Neutrophil (primary cell): ENCODE results near the gene KTN1.

ENCODE experiments used
- H3K27ac ChIP-seq: fragments of 200-600 bp; sonication (generic); 2 replicates; pipeline ENCODE4 v1.5.1; 2016; ENCODE audit warnings: mild to moderate bottlenecking, moderate library complexity
- H3K27me3 ChIP-seq: fragments of 200-600 bp; sonication (generic); 2 replicates; pipeline ENCODE4 v1.6.0; 2016; ENCODE audit warnings: mild to moderate bottlenecking
- H3K36me3 ChIP-seq: fragments of 200-600 bp; sonication (generic); 2 replicates; pipeline ENCODE4 v1.5.1; 2017
- H3K4me1 ChIP-seq, 2 experiments: fragments of 200-600 bp in 1 of 2; sonication (generic) in 1 of 2; 1 replicate in 1 of 2; 2 replicates in 1 of 2; pipeline versions ENCODE4 v1.5.1 to v1.6.1; 2013 to 2016; ENCODE audit warnings: low read depth in 1 of 2, low read length in 1 of 2, mild to moderate bottlenecking in 1 of 2, moderate library complexity in 1 of 2; ENCODE audit not compliant: control insufficient read depth in 1 of 2, insufficient read depth in 1 of 2
- H3K4me3 ChIP-seq, 2 experiments: fragments of 200-600 bp in 1 of 2; sonication (generic) in 1 of 2; 1 replicate in 1 of 2; 2 replicates in 1 of 2; pipeline ENCODE4 v1.5.1; 2013 to 2016; ENCODE audit warnings: low read depth in 1 of 2, low read length in 1 of 2, mild to moderate bottlenecking in 1 of 2, moderate library complexity in 1 of 2
- H3K9me3 ChIP-seq: fragments of 200-600 bp; sonication (generic); 2 replicates; pipeline ENCODE4 v1.5.1; 2016
- TF ChIP-seq, protein P1 (sequence below): fragments of 200-600 bp; sonication (generic); IDR thresholded peaks from 2 replicates; pipeline ENCODE4 v1.5.1; 2016; ENCODE audit warnings: antibody characterized with exemption

The KTN1 gene

DNA sequence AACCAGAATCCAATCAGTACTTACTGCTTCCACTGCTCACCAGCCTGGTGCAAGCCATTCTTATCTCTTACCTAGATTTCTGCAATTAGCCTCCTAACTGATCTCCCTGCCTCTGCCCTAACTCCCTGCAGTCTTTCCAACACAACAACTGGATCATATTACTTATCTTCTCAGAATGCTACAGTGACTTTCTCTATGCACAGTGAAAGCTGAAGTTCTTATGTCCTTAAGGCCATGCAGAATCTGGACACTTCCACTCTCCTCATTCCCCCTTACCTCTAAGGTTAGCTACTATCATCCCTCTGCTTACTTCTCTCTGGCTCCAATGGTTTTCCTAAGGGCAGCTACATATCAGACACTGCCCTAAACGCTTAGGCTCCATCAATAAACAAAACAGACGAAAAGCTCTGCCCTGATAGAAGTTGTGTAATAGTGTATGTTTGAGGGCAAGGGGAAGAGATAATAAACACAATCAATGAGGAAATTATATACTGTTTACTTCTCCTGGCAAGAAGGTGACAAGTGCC, 4.0 kb downstream of the KTN1 start:
- no peak overlapping the region for H3K27ac ChIP-seq
- no peak overlapping the region for H3K4me3 ChIP-seq
- TF ChIP-seq, protein P1, sequence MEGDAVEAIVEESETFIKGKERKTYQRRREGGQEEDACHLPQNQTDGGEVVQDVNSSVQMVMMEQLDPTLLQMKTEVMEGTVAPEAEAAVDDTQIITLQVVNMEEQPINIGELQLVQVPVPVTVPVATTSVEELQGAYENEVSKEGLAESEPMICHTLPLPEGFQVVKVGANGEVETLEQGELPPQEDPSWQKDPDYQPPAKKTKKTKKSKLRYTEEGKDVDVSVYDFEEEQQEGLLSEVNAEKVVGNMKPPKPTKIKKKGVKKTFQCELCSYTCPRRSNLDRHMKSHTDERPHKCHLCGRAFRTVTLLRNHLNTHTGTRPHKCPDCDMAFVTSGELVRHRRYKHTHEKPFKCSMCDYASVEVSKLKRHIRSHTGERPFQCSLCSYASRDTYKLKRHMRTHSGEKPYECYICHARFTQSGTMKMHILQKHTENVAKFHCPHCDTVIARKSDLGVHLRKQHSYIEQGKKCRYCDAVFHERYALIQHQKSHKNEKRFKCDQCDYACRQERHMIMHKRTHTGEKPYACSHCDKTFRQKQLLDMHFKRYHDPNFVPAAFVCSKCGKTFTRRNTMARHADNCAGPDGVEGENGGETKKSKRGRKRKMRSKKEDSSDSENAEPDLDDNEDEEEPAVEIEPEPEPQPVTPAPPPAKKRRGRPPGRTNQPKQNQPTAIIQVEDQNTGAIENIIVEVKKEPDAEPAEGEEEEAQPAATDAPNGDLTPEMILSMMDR: no peak
- no peaks in the 10 kb centered on the region for H3K27me3 ChIP-seq
- no peaks in the 10 kb centered on the region for H3K9me3 ChIP-seq
- H3K36me3 ChIP-seq: no peaks in the 10 kb centered on the region
- peaks cover 19 to 24% of the 10 kb centered on the region in 2 experiments for H3K4me1 ChIP-seq

DNA sequence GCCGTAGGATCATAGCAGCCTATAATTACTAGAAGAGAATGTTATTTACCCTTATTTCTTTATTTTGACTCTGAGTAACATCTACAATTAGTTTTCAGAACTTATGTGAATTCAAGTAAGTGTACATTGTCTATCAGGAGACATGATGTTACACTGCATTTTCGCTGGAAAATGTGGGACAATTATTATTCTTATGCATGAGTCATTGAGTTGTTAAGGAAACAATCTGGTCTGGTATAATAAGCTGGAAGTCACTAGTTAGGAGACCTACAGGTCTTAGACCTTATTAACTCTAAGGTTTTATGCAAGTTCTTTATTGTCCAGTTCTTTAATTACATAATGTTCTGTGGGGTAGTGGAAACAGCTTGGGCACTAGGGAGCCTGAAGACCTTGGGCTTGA, 5.8 kb downstream of the KTN1 start:
- H3K4me1 ChIP-seq: peaks cover 11 to 14% of the 10 kb centered on the region in 2 experiments
- no peak overlapping the region for H3K4me3 ChIP-seq
- H3K36me3 ChIP-seq: no peaks in the 10 kb centered on the region
- no peaks in the 10 kb centered on the region for H3K9me3 ChIP-seq
- TF ChIP-seq, protein P1: no peak
- no peaks in the 10 kb centered on the region for H3K27me3 ChIP-seq
- no peak overlapping the region for H3K27ac ChIP-seq

DNA sequence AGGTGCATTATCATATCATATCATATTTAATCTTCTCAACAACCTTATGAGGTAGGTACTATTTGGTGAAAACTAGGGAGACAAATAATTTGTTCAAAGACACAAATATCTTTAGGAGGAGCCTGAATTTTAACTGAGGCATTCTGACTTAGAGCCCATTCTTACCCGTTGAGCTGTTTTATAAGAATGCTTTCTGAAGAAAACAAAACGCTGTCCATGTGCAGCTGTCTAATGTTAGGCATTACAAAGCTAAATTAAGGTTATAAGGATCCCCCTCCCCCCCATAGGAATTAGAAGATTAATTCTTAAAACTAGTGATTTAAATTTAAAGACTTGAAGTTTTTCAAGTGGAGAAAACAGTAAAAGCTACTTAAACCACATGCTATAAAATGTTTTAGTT, 6.4 kb downstream of the KTN1 start:
- Histone ChIP-seq H3K36me3 (no peaks in the 10 kb centered on the region), H3K9me3 (no peaks in the 10 kb centered on the region), H3K4me1 (peaks cover 5 to 9% of the 10 kb centered on the region in 2 experiments), H3K27me3 (no peaks in the 10 kb centered on the region), H3K27ac (no peak overlapping the region), H3K4me3 (no peak overlapping the region)
- TF ChIP-seq, protein P1: no peak

DNA sequence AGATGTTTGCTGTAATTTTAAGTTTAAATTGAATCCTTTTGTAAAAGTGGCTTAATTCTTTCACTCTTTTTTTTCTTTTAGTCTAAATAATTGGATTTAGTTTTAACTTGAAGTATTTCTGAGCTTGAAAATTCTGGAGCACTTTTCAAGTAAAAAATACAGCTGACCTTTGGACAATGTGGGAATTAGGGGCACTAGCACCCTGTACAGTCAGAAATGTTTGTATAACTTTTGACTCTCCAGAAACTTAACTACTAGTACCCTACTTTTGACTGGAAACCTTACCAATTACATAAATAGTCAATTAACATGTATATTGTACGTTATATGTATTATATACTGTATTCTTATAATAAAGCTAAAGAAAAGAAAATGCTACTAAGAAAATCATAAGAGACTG, 7.8 kb downstream of the KTN1 start:
- H3K4me3 ChIP-seq: no peak overlapping the region
- H3K36me3 ChIP-seq: no peaks in the 10 kb centered on the region
- no peak overlapping the region for H3K27ac ChIP-seq
- peaks cover 0 to 3% of the 10 kb centered on the region in 2 experiments for H3K4me1 ChIP-seq
- H3K27me3 ChIP-seq: no peaks in the 10 kb centered on the region
- H3K9me3 ChIP-seq: no peaks in the 10 kb centered on the region
- TF ChIP-seq, protein P1: no peak

DNA sequence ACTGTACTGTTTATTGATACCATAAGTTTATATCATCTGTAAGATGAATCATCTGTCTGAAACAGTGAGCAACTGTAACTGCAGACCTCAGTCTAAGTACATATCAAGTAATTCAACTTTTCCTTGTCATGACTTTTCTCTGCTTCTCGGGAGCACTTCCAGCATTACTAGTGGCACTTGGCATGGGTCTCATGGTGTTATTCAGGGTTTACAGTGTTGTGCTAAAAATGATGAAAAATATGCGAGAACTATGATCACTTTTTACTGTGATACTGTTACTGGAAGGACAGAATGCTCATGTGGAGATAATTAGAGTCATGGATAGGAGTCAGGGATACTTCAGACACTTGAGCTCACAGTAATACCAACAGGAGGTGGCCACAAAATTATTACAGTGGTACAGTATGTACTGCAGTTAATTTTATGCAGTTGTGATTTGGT, 8.3 kb downstream of the KTN1 start:
- Histone ChIP-seq H3K9me3 (no peaks in the 10 kb centered on the region), H3K27ac (no peak overlapping the region), H3K4me1 (no peaks in the 10 kb centered on the region), H3K27me3 (no peaks in the 10 kb centered on the region), H3K36me3 (no peaks in the 10 kb centered on the region), H3K4me3 (no peak overlapping the region)
- TF ChIP-seq, protein P1: no peak

DNA sequence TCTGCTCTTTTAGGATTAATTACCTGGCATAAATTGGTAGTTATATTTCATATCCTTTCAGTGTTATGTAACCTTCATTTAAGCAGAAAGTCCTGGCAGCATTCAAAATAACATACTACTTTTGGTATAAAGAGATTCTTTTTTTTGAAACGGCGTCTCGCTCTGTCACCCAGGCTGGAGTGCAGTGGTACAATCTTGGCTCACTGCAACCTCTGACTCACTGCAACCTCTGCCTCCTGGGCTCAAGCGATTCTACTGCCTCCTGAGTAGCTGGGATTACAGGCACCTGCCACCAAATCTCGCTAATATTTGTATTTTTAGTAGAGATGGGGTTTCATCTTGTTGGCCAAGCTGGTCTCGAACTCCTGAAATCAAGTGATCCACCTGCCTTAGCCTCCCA, 9.2 kb downstream of the KTN1 start:
- Histone ChIP-seq H3K4me3 (no peak overlapping the region), H3K9me3 (no peaks in the 10 kb centered on the region), H3K27me3 (no peaks in the 10 kb centered on the region), H3K4me1 (no peaks in the 10 kb centered on the region), H3K27ac (no peak overlapping the region), H3K36me3 (no peaks in the 10 kb centered on the region)
- TF ChIP-seq, protein P1: no peak
